SIG-M5 treated with dmso at 0.1 percent for 504 hours (cell line): ENCODE results near the gene FAM236D.
"Not testable (repeated sequence)": the region's sequence is repeated elsewhere in the genome, so short reads cannot be mapped to it uniquely, and the experiment has no call there.

Experiments used
- DNase-seq: peaks from one replicate; lab custom pipeline; 2025; ENCODE audit not compliant: unreplicated experiment; lab: John Stamatoyannopoulos, UW

Gene FAM236D

DNA sequence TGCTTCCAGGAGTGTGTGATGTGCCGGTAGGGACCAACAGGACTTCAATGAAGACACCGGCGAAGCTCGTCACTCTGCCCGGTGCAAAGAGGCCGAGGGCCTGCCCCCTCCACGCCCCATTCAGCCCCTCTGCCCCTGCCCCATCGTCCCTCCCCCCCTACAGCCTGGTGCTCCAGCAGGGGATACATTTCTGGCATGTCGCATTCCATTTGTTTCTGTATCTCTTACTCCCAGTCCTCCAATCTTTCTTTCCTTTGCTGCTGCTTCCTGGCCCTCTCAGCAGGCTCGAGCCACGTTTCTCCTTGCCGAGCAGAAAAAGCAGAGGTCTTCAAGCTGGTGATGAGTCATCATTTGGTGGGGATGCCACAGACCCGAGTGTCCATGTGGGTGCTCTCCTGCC lies at the start of gene FAM236D:
Gene FAM236D, minus strand, starts transcription at position 101 of the 400 bp plus-strand sequence. Its CDS starts 100 bp downstream, at position 1.
- DNase-seq: not testable (repeated sequence)

DNA sequence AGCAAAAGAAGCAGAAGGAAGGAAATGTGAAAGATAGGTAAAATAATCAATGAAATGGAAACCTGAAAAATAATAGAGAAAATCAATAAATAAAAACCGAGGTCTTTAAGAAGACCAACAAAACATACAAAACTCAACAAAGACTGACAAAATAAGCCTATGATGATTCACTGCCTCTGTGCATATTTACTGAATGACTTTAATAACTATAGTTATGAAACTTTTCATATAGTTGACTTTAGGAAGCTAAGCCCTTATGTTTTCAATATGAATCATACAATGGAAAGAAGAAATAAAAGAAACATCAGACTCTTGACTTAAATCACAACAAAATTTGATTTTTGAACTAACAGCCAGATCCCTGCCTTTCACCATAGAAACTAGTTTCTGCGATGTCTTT lies 29.5 kb upstream of the FAM236D start:
- DNase-seq: not testable (repeated sequence)

DNA sequence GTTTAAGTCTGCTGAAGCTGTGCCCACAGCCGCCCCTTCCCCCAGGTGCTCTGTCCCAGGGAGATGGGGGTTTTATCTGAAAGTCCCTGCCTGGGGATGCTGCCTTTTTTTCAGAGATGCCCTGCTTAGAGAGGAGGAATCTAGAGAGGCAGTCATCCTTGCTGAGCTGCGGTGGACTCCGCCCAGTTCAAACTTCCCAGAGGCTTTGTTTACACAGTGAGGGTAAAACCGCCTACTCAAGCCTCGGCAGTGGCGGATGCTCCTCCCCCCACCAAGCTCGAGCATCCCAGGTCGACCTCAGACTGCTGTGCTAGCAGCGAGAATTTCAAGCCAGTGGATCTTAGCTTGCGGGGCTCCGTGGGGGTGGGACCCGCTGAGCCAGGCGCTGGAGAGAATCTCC lies 22.7 kb upstream of the FAM236D start:
- not testable (repeated sequence) for DNase-seq

DNA sequence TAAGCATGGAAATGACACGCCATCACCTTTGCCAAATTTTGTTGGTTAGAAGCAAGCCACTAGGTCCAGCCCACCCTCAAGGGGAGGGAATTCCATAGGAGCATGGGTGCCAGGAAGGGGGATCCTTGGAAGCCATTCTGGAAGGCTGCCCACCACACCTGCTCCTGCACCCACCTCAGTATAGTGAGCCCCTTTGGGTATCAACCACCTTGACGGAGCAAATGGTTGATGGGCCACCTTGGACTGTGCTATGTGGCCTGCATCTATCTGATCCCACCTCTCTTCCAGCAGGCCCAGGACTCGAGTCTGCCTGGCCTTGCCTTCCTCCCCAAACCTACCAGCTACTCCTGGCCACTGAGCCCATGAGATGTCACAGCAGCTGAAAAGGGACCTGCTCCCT lies 17.6 kb downstream of the FAM236D start:
- not testable (repeated sequence) for DNase-seq

DNA sequence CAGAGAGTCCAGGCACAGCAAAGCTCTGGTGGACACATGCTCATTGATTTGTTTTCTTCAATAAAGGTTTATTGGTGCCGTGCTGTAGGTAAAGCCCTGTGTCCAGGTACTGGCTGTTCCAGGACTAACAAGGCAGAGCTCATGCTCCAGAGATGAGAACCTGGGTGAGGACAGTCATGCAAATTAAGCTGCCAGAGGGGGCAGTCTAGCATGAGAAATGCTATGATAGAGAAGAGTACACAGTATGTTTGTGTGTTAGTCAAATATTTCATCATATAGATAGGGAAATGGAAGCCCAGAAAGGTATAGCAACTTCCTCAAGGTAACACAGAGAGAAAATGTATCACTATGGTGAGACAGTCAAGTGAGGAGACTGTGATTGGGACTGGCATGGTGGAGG lies 19.9 kb downstream of the FAM236D start:
- not testable (repeated sequence) for DNase-seq

DNA sequence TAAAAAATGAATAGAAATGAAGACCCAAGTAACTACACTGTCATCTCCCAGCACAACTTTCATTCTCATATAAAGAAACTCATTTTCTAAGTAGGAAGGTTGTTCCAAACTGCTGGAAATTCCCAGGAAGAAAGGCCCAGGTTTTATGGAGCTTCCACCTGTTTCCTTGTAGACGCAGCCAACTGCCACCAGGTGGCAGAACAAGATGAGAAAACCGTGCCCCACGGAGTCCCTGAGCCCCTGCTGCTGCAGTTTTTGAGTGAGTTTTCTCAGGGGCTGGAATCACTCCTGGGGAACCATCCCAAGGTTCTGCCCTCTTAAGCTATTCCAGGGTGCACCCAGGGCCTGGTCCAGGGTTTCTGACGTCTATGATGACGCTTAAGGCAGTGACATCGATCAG lies 24.0 kb downstream of the FAM236D start:
- DNase-seq: not testable (repeated sequence)

DNA sequence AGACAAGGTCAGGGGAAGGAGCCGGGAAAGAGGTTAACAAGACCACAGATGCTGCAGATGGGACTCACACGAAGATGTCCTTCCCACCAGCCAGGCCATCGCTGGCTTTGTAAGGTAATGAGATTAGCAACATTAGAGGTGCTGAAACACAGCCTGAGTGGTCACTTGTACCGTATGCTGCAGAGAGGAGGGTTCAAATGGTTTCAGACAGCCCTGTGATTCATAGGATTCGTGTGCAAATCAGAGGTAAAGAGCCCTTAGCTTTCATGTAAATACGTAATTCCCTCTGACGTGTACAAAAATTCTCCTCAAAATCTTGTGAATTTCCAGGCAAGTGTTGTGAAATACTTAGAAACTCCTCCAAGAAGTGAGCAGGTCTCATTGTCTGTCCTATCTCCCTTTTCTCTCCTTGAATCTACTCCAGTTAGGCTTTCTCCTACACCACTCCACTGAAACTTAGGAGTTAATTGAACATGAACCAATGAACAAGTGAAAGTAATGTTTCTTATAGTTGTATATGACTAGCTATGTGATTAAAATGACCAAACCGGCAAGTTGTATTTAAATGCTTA lies 24.6 kb downstream of the FAM236D start:
- not testable (repeated sequence) for DNase-seq

DNA sequence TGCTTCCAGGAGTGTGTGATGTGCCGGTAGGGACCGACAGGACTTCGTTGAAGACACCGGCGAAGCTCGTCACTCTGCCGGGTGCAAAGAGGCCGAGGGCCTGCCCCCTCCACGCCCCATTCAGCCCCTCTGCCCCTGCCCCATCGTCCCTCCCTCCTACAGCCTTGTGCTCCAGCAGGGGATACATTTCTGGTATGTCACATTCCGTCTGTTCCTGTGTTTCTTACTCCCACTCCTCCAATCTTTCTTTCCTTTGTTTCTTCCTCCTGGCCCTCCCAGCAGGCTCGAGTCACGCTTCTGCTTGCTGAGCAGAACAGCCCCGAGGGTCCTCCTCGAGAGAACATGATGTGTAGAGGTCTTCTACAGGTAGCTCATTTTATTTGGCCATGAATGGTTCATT lies 25.4 kb downstream of the FAM236D start, which contains the start of gene FAM236B:
Gene FAM236B, minus strand, starts transcription at position 101 of the 400 bp plus-strand sequence. Its CDS starts 100 bp downstream, at position 1.
- DNase-seq: not testable (repeated sequence)

DNA sequence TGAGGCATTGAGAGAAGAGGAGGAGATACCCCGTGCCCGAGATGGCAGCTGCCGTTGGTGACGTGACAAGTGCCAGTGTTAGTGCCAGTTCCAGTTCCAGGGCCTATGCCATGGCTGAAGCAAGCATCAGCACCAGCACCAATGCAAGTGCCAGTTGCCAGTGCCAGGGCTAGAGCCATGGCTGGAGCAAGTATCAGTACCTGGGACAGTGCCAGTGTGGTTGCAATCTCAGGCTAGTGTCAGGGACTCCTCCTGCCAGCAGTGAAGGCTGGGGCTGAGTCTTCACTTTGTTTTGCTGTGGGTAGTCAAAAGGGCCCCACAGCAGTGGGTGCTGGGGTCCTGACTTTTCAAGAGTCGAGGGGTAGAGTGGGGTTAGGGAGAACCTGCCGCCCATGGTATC lies 29.9 kb downstream of the FAM236D start:
- not testable (repeated sequence) for DNase-seq

DNA sequence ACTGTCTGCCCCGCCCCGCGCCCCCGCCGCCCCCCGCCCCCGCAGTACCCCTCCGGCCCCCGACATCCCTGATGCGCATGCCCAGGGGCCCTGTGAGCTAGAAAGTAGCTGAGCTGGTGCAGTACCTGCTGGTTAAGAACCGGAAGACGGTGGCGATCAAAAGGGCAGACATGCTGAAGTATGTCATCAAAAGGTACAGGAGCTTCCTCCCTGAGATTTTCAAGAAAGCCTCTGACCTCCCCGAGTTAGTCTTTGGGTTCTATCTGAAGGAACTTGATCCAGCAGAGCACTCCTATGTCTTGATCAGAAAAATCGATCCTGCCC lies 30.6 kb downstream of the FAM236D start:
- DNase-seq: not testable (repeated sequence)

DNA sequence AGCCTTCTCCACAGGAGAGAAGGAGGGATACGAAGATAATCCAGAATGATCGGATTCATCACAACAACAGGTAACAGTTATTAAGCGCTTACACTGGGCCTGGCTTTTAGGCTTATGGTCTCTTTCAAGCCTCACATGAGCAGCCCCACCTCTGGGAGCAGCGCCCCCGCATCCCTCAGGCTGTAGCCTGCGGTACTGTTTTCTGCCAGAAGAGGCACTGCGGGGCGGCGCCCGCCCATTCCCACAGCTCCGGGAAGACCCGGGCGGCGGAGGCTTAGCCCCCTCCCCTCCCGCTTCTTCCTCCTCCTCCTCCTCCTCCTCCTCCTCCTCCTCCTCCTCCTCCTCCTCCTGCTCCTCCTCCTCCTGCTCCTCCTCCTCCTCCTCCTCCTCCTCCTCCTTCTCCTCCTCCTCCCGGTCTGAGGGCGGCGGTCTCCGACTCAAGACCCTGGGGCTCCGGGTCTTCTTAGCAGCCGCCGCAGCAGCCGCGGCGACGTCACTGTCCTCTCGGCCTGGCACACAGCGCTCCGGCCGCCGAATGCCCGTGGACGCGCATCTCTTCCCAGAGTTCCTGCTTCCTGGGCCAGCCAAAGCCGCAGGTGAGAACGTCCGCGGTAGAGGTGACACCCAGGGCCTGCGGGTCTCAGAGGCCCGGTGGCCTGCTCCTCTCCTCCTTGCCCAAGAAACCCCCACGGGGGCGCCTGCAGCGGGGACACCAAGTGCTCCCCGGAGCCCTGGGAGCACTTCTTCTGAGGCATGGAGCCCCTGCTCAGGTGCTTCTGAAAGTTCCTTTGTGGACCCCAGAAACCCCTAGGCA lies 31.1 kb downstream of the FAM236D start, which contains the start of gene DMRTC1B:
Gene DMRTC1B, plus strand, starts transcription at position 238 of the 814 bp plus-strand sequence. CDS start 68,246 bp downstream, outside the sequence.
- DNase-seq: not testable (repeated sequence)

DNA sequence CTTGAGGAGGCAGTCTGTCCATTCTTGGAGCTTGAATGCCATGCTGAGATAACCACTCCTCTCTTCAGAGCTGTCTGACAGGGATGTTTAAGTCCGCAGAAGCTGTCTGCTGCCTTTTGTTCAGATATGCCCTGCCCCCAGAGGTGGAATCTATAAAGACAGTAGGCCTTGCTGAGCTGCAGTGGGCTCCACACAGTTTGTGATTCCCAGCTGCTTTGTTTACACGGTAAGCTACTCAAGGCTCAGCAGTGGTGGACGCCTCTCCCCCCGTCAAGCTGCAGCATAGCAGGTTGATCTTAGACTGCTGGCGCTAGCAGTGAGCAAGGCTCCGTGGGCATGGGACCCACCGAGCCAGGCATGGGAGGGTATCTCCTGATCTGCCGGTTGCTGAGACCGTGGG lies 47.6 kb downstream of the FAM236D start:
- DNase-seq: not testable (repeated sequence)
